Spleen (tissue), 11 donors: Measurements from ENCODE around the gene MKLN1. TPM values are rescaled to one million over a fixed set of nuclear protein-coding genes. Genes with fewer than 3 reads are reported as not detected.
A peak's percentile ranks its signal among the peaks of the same experiment; 100 is the strongest.

Experiments used
- DNase-seq: peaks from one replicate; pipeline ENCODE4 v3.0.0-alpha.2; 2020
- H3K27ac ChIP-seq, 8 donors: fragments of 200-600 bp; sonication (generic) in 7 of 8; 1 replicate in 4 of 8; 2 replicates in 4 of 8; pipeline versions ENCODE4 v1.5.0 to v1.8.0; 2016 to 2021; ENCODE audit warnings: inconsistent platforms in 4 of 8, mild to moderate bottlenecking in 4 of 8, moderate library complexity in 1 of 8
- H3K27me3 ChIP-seq, 7 donors: fragments of 200-600 bp; sonication (generic) in 6 of 7; replicated peaks in 1 of 7; 1 replicate in 4 of 7; 2 replicates in 3 of 7; pipeline versions ENCODE4 v1.5.0 to v1.8.0; 2016 to 2021; ENCODE audit warnings: inconsistent platforms in 3 of 7, mild to moderate bottlenecking in 1 of 7
- H3K36me3 ChIP-seq, 6 donors: fragments of 200-600 bp; sonication (generic) in 5 of 6; 1 replicate in 4 of 6; 2 replicates in 2 of 6; pipeline versions ENCODE4 v1.5.0 to v1.8.0; 2016 to 2021; ENCODE audit warnings: inconsistent platforms in 2 of 6
- H3K4me1 ChIP-seq, 6 donors: fragments of 200-600 bp; sonication (generic) in 5 of 6; 1 replicate in 3 of 6; 2 replicates in 3 of 6; pipeline versions ENCODE4 v1.5.0 to v1.8.0; 2016 to 2021; ENCODE audit warnings: inconsistent platforms in 3 of 6
- H3K4me3 ChIP-seq, 8 donors: fragments of 200-600 bp; sonication (generic) in 7 of 8; 1 replicate in 4 of 8; 2 replicates in 4 of 8; pipeline versions ENCODE4 v1.5.0 to v1.8.0; 2016 to 2021; ENCODE audit warnings: inconsistent platforms in 4 of 8, mild to moderate bottlenecking in 4 of 8, moderate library complexity in 2 of 8
- H3K9me3 ChIP-seq, 8 donors: fragments of 200-600 bp; sonication (generic) in 7 of 8; 1 replicate in 4 of 8; 2 replicates in 4 of 8; pipeline versions ENCODE4 v1.5.0 to v1.8.0; 2016 to 2021; ENCODE audit warnings: inconsistent platforms in 4 of 8
- POLR2A ChIP-seq, 3 donors: fragments of 450-650 bp; IDR thresholded peaks; one replicate each; pipeline ENCODE4 v1.5.1; 2017; ENCODE audit warnings: antibody characterized with exemption in 3 of 3, mild to moderate bottlenecking in 1 of 3
- POLR2AphosphoS5 ChIP-seq, 3 donors: sonication (generic); formaldehyde crosslinking; IDR thresholded peaks; one replicate each; pipeline ENCODE4 v1.5.1; 2017; ENCODE audit warnings: antibody characterized with exemption in 3 of 3
- WGBS, 5 donors: extraction: QIAGEN DNeasy Blood & Tissue Kit in 3 of 5; methylation state at CpG; one replicate each; pipeline versions ENCODE4 v1.1.5 to v1.1.7; 2013 to 2018; 5-methylcytosine and 5-hydroxymethylcytosine counted together
- intact Hi-C: fragments of 100-400 bp; cut with DNase I; formaldehyde crosslinking; loops from one replicate; pipeline ENCODE4 v1.15.0; 2023; ENCODE audit warnings: low total_unique reads
- polyA plus RNA-seq, 3 donors: library from polyadenylated mRNA; stranded (reverse); fragments of 200-250 nt; gene quantifications; one replicate each; pipeline ENCODE4 v1.2.1, GENCODE V29; 2013
- total RNA-seq, 7 donors: library from RNA; depleted of rRNA in 3 of 7; stranded (reverse); fragments of >200 nt in 3 of 7; fragmentation: NEBNext Ultra II Directional in 4 of 7; extraction: Animal tissue kit (Norgen Biotek cat#: 25700) in 4 of 7; gene quantifications; one replicate each; pipeline versions ENCODE4 v1.1.0 to v1.2.1, GENCODE V29; 2016 to 2021
- TF ChIP-seq, protein P1 (sequence below), 11 experiments: fragments of 200-600 bp in 7 of 11; fragments of 450-650 bp in 4 of 11; sonication (generic) in 4 of 11; IDR thresholded peaks in 8 of 11; conservative IDR thresholded peaks in 3 of 11; 1 replicate in 7 of 11; 2 replicates in 4 of 11; pipeline versions ENCODE4 v1.4.0 to v1.8.0; 2016 to 2021; ENCODE audit warnings: antibody characterized with exemption in 11 of 11, inconsistent platforms in 4 of 11, mild to moderate bottlenecking in 1 of 11
- donor health status: healthy with polysubstance abuse.
- donor health status: DM: no; HTN: no; CAD: no; lungs with moderate emphysema.
- donor health status: DM: no; HTN: no; CAD: no.
- donor health status: Bipolar disorder and iron deficiency.
- donor health status: healthy.
- donor health status: DM: no; HTN: no; CAD: no.
- donor health status: DM: yes; HTN: yes; CAD: no.

Gene MKLN1
- total and polyA plus RNA-seq, 10 donors = 7.1 to 87.4 (median 66.5) TPM

DNA sequence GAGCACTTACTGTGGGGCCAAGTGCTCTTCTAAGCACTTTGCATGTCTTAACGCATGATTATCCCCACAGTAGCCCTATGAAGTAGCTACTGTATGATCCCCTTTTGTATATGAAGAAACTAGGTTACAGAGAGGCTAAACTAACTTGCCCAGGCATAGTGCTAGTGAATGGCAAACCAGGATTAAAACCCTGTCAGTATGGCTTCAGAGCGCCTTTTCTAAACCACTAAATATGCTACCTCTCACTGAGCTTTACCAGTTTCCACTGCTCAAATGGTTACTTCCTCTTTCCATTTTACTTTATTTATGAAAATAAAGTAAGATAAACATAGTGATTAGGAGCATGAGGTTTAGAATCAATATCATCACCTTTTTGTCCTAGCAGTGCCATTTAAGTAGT is 155.1 kb downstream of the MKLN1 start:
- Histone ChIP-seq H3K9me3 (no peaks in the 10 kb centered on the region), H3K27me3 (no peaks in the 10 kb centered on the region), H3K27ac (no peak overlapping the region), H3K36me3 (peaks cover 0 to 42% (median 3%) of the 10 kb centered on the region in 6 donors), H3K4me3 (no peak overlapping the region), H3K4me1 (peaks cover 0 to 8% (median 0%) of the 10 kb centered on the region in 6 donors)
- 72 to 96% (median 85%) methylated on average over 2 of the region's 2 CpGs for WGBS, 5 donors
- TF ChIP-seq POLR2AphosphoS5 (IDR thresholded peaks at IDR 0.05) (no peak), POLR2A (IDR thresholded peaks at IDR 0.05) (no peak)
- TF ChIP-seq, protein P1, sequence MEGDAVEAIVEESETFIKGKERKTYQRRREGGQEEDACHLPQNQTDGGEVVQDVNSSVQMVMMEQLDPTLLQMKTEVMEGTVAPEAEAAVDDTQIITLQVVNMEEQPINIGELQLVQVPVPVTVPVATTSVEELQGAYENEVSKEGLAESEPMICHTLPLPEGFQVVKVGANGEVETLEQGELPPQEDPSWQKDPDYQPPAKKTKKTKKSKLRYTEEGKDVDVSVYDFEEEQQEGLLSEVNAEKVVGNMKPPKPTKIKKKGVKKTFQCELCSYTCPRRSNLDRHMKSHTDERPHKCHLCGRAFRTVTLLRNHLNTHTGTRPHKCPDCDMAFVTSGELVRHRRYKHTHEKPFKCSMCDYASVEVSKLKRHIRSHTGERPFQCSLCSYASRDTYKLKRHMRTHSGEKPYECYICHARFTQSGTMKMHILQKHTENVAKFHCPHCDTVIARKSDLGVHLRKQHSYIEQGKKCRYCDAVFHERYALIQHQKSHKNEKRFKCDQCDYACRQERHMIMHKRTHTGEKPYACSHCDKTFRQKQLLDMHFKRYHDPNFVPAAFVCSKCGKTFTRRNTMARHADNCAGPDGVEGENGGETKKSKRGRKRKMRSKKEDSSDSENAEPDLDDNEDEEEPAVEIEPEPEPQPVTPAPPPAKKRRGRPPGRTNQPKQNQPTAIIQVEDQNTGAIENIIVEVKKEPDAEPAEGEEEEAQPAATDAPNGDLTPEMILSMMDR (IDR thresholded peaks at IDR 0.05 in 8 of 11, conservative IDR thresholded peaks at IDR 0.05 in 3 of 11) = no peak
- intact Hi-C loops = no loop called here
- no peak for DNase-seq

GRCh38 chr7:131483586-131483985 is 155.9 kb downstream of the MKLN1 start:
- WGBS, 5 donors = 87 to 98% (median 94%) methylated on average over 2 of the region's 2 CpGs
- no peak for TF ChIP-seq POLR2AphosphoS5 (IDR thresholded peaks at IDR 0.05)
- DNase-seq = no peak
- intact Hi-C loops = no loop called here
- Histone ChIP-seq H3K27me3 (no peaks in the 10 kb centered on the region), H3K4me3 (no peak overlapping the region), H3K27ac (no peak overlapping the region), H3K9me3 (no peaks in the 10 kb centered on the region), H3K36me3 (peaks cover 0 to 42% (median 2%) of the 10 kb centered on the region in 6 donors), H3K4me1 (peaks cover 0 to 8% (median 0%) of the 10 kb centered on the region in 6 donors)

DNA sequence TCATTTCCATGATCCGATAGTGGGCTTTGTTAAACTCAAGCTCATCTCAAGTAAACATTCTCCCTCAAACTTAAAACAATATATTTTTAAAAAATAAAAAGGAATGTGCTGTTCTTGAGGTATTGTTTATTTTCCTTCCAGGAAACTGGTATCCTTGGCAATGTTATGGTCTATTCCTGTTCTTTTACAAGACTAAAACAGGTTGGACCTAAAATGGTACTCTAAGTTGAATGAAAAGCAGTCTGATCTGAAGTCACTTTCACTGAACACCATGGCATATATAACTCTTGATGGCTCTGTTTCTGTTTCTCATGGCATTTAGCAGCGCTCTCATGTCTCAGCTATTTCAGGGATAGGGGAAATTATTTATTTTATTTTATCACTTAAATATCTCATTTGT is 158.7 kb downstream of the MKLN1 start:
- no peak overlapping the region for H3K27ac ChIP-seq
- no peak for DNase-seq
- peaks cover 0 to 36% (median 0%) of the 10 kb centered on the region in 6 donors for H3K36me3 ChIP-seq
- intact Hi-C loops = no loop called here
- no peak overlapping the region for H3K4me3 ChIP-seq
- TF ChIP-seq POLR2A (IDR thresholded peaks at IDR 0.05) (no peak), POLR2AphosphoS5 (IDR thresholded peaks at IDR 0.05) (no peak)
- TF ChIP-seq, protein P1 (IDR thresholded peaks at IDR 0.05 in 8 of 11, conservative IDR thresholded peaks at IDR 0.05 in 3 of 11) = no peak
- H3K9me3 ChIP-seq = no peaks in the 10 kb centered on the region
- 86 to 91% (median 88%) methylated on average over 2 of the region's 2 CpGs for WGBS, 5 donors
- H3K4me1 ChIP-seq = no peaks in the 10 kb centered on the region
- H3K27me3 ChIP-seq = no peaks in the 10 kb centered on the region

DNA sequence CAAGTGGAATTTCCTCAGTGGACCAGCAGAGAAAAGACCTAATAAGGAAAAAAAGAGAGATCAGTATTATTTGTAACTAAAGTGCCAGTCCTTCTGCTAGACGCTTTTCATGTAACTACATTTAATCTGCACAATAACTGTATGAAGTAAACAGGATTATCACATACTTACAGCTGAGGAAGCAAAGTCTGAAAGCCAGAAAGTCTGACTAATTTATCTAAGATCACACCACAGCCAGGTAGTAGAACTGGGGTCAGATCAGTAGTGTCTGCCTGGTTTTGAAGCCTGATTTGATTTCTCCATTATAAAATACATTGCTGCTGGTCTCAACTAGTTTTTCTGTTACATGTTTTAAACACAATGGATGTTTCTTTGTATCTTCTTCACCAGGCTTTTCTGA is 159.5 kb downstream of the MKLN1 start:
- H3K27ac ChIP-seq = no peak overlapping the region
- 86 to 97% (median 89%) methylated on average over 1 of the region's 1 CpG for WGBS, 5 donors
- intact Hi-C loops = no loop called here
- TF ChIP-seq POLR2A (IDR thresholded peaks at IDR 0.05) = no peak
- TF ChIP-seq, protein P1 (IDR thresholded peaks at IDR 0.05 in 8 of 11, conservative IDR thresholded peaks at IDR 0.05 in 3 of 11) = no peak
- no peak for TF ChIP-seq POLR2AphosphoS5 (IDR thresholded peaks at IDR 0.05)
- peaks cover 0 to 37% (median 0%) of the 10 kb centered on the region in 6 donors for H3K36me3 ChIP-seq
- no peaks in the 10 kb centered on the region for H3K9me3 ChIP-seq
- no peaks in the 10 kb centered on the region for H3K27me3 ChIP-seq
- DNase-seq = no peak
- no peaks in the 10 kb centered on the region for H3K4me1 ChIP-seq
- no peak overlapping the region for H3K4me3 ChIP-seq

DNA sequence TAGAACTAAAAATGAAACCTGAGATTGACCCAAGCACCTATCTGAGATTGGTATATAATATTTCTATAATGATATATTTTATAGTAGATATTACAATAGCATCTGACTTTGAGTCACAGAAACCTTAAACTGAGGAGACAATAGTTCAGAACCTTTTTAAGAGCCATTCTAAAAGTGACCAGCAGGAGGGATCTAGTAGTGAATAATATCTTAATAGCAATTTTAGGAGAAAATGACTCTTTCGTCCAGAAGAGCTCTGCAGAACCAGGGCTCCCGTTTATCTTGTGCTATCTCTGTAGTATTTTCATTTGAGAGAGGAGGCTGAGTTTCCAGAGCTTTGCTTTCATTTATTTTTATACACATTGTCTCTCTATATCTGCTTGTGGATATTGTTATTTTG is 160.7 kb downstream of the MKLN1 start:
- no peak overlapping the region for H3K27ac ChIP-seq
- TF ChIP-seq, protein P1 (IDR thresholded peaks at IDR 0.05 in 8 of 11, conservative IDR thresholded peaks at IDR 0.05 in 3 of 11) = peak in 2 of 11 experiments; percentile 7 to 12
- no peak for TF ChIP-seq POLR2A (IDR thresholded peaks at IDR 0.05)
- no peak for DNase-seq
- H3K36me3 ChIP-seq = peaks cover 0 to 37% (median 0%) of the 10 kb centered on the region in 6 donors
- intact Hi-C loops = no loop called here
- H3K27me3 ChIP-seq = no peaks in the 10 kb centered on the region
- no peaks in the 10 kb centered on the region for H3K4me1 ChIP-seq
- 83 to 94% (median 93%) methylated on average over 2 of the region's 2 CpGs for WGBS, 5 donors
- H3K4me3 ChIP-seq = no peak overlapping the region
- no peaks in the 10 kb centered on the region for H3K9me3 ChIP-seq
